AG04450 (cell line): ENCODE measurements around the gene FMC1. TPM values are rescaled to one million over a fixed set of nuclear protein-coding genes. Genes with fewer than 3 reads are reported as not detected.

Source experiments
- CTCF ChIA-PET: fragments of 300-600, 350-600 bp; formaldehyde crosslinking; extraction: SDS; loops from one replicate; lab custom pipeline; 2022; ENCODE audit warnings: antibody characterized with exemption, inconsistent platforms; lab: Charles Lee
- POLR2A ChIA-PET: fragments of 350-600 bp; formaldehyde crosslinking; extraction: SDS; loops from one replicate; lab custom pipeline; 2021; ENCODE audit warnings: antibody characterized with exemption, inconsistent platforms; lab: Yijun Ruan, JAX
- DNase-seq: peaks from one replicate; pipeline ENCODE4 v3.0.0-alpha.2; 2011; ENCODE audit warnings: low read depth, low spot score
- H3K27ac ChIP-seq: one replicate; pipeline ENCODE4 v1.5.1; 2012; ENCODE audit warnings: low read depth, low read length, control low read depth
- H3K27me3 ChIP-seq: one replicate; pipeline ENCODE4 v1.6.0; 2012; ENCODE audit warnings: low read length; ENCODE audit not compliant: control insufficient read depth, insufficient read depth
- H3K4me3 ChIP-seq: 2 replicates; pipeline ENCODE4 v1.5.1; 2011; ENCODE audit warnings: mild to moderate bottlenecking, low read depth, low read length, control low read depth
- H3K9me3 ChIP-seq: 2 replicates; pipeline ENCODE4 v1.5.1; 2012; ENCODE audit warnings: low read length; ENCODE audit not compliant: control insufficient read depth, insufficient read depth
- polyA minus RNA-seq: library from RNA; depleted of rRNA, polyadenylated mRNA; stranded (reverse); fragments of >200 nt; gene quantifications from 2 replicates; pipeline ENCODE4 v1.2.3, GENCODE V29; 2011; rRNA and poly(A)+ RNA removed
- polyA plus RNA-seq: library from polyadenylated mRNA; depleted of rRNA; stranded (reverse); fragments of >200 nt; gene quantifications from 2 replicates; pipeline ENCODE4 v1.2.3, GENCODE V29; 2011; rRNA removed
- TF ChIP-seq, protein P1 (sequence below): IDR thresholded peaks from 2 replicates; pipeline ENCODE4 v1.5.1; 2011; ENCODE audit warnings: low read depth, low read length, control low read depth, inconsistent platforms

FMC1 gene
- polyA plus RNA-seq = 8.8 and 10.4 TPM in 2 replicates
- polyA minus RNA-seq = 4.2 and 6.4 TPM in 2 replicates

- ChIA-PET CTCF (interaction anchor here (1.9 to 2.2 kb wide), 2 partner anchors 13 to 14 kb away, joined by 10 to 11 read pairs; no protein-coding TSS in a partner anchor), POLR2A (interaction anchor here (1.6 kb wide), 1 partner anchor 19 kb away, joined by 8 read pairs; the partner anchor contains the start of gene LUC7L2)
- DNase-seq = peak; percentile 86
- TF ChIP-seq, protein P1, sequence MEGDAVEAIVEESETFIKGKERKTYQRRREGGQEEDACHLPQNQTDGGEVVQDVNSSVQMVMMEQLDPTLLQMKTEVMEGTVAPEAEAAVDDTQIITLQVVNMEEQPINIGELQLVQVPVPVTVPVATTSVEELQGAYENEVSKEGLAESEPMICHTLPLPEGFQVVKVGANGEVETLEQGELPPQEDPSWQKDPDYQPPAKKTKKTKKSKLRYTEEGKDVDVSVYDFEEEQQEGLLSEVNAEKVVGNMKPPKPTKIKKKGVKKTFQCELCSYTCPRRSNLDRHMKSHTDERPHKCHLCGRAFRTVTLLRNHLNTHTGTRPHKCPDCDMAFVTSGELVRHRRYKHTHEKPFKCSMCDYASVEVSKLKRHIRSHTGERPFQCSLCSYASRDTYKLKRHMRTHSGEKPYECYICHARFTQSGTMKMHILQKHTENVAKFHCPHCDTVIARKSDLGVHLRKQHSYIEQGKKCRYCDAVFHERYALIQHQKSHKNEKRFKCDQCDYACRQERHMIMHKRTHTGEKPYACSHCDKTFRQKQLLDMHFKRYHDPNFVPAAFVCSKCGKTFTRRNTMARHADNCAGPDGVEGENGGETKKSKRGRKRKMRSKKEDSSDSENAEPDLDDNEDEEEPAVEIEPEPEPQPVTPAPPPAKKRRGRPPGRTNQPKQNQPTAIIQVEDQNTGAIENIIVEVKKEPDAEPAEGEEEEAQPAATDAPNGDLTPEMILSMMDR = peak; percentile 39; the same call in 1 of the 2 replicates
- Histone ChIP-seq H3K4me3 (peak within 1 kb of the TSS; percentile 95), H3K9me3 (no peaks in the 10 kb centered on the region; the same call in 1 of the 2 replicates), H3K27ac (peak within 1 kb of the TSS; percentile 99), H3K27me3 (no peaks in the 10 kb centered on the region)
Observed at GRCh38 chr7:139341058-139341775, at the start of gene FMC1. FMC1 (plus strand) TSS chr7:139341337; CDS start chr7:139341385, 48 bp downstream.

- DNase-seq = no peak
- H3K9me3 ChIP-seq = no peaks in the 10 kb centered on the region
- ChIA-PET POLR2A (no interaction called here), CTCF (no interaction called here)
- TF ChIP-seq, protein P1 = no peak
- no peaks in the 10 kb centered on the region for H3K27me3 ChIP-seq
- H3K4me3 ChIP-seq = no peak overlapping the region
- H3K27ac ChIP-seq = no peak overlapping the region
Observed at GRCh38 chr7:139292821-139293220, 48.3 kb upstream of the FMC1 start.

DNA sequence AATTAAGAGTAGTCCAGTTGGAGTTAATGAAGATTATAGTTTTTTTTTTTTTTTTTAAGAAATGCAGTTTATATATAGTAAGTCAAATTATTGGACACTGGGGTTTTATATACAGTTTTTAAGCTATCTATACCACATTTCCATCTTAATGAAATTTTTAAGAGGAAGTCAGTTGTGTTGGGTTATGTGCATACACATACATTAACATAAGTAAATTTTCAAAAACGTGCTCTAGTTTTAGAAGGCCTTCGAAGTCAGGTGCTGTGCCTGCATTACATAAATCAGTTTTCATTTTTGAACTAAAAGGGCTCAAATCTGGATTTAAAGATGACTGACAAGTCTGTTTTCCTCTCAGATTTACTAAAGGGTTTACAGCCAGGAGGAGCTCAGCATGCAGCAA lies 47.6 kb upstream of the FMC1 start:
- no peaks in the 10 kb centered on the region for H3K27me3 ChIP-seq
- TF ChIP-seq, protein P1 = no peak
- ChIA-PET CTCF (no interaction called here), POLR2A (no interaction called here)
- H3K27ac ChIP-seq = no peak overlapping the region
- no peak overlapping the region for H3K4me3 ChIP-seq
- H3K9me3 ChIP-seq = no peaks in the 10 kb centered on the region
- DNase-seq = no peak

GRCh38 chr7:139294241-139294640 lies 46.9 kb upstream of the FMC1 start:
- no peak overlapping the region for H3K27ac ChIP-seq
- no peak for DNase-seq
- H3K9me3 ChIP-seq = no peaks in the 10 kb centered on the region
- CTCF ChIA-PET = no interaction called here
- TF ChIP-seq, protein P1 = no peak
- POLR2A ChIA-PET = no interaction called here
- no peak overlapping the region for H3K4me3 ChIP-seq
- H3K27me3 ChIP-seq = no peaks in the 10 kb centered on the region

- POLR2A ChIA-PET = no interaction called here
- no peak for DNase-seq
- CTCF ChIA-PET = interaction anchor here (0.7 kb wide), 1 partner anchor 14 kb away, joined by 3 read pairs; no protein-coding TSS in a partner anchor
- no peaks in the 10 kb centered on the region for H3K9me3 ChIP-seq
- H3K27me3 ChIP-seq = no peaks in the 10 kb centered on the region
- H3K27ac ChIP-seq = no peak overlapping the region
- H3K4me3 ChIP-seq = no peak overlapping the region
- TF ChIP-seq, protein P1 = no peak
Observed at GRCh38 chr7:139294951-139295575, 46.1 kb upstream of the FMC1 start.
